DND-41 (cell line): ENCODE measurements around the gene NCL.

Source experiments
- CTCF ChIP-seq: IDR thresholded peaks from 2 replicates; pipeline ENCODE4 v1.5.1; 2012; ENCODE audit warnings: borderline replicate concordance, low read length, moderate library complexity, mild to moderate bottlenecking; ENCODE audit not compliant: poor library complexity, severe bottlenecking; ENCODE audit errors: extremely low read depth
- EZH2 ChIP-seq: IDR thresholded peaks from 3 replicates; pipeline ENCODE4 v1.6.1; 2012; ENCODE audit warnings: borderline replicate concordance, low read depth, mild to moderate bottlenecking, moderate library complexity, low read length, inconsistent platforms; ENCODE audit not compliant: severe bottlenecking

- TF ChIP-seq EZH2 (no peak), CTCF (no peak)
Observed at GRCh38 chr2:231461516-231461971, 2.7 kb downstream of the NCL start.
